Erythroblast (primary cell): ENCODE data around the gene MAOA.

Experiments used
- GATA1 ChIP-seq: IDR thresholded peaks from 2 replicates; pipeline ENCODE4 v1.6.1; 2011; ENCODE audit warnings: low read depth, mild to moderate bottlenecking, control low read depth, low read length, moderate library complexity
- POLR2A ChIP-seq: IDR thresholded peaks from 2 replicates; pipeline ENCODE4 v1.6.1; 2011; ENCODE audit warnings: mild to moderate bottlenecking, low read length

DNA sequence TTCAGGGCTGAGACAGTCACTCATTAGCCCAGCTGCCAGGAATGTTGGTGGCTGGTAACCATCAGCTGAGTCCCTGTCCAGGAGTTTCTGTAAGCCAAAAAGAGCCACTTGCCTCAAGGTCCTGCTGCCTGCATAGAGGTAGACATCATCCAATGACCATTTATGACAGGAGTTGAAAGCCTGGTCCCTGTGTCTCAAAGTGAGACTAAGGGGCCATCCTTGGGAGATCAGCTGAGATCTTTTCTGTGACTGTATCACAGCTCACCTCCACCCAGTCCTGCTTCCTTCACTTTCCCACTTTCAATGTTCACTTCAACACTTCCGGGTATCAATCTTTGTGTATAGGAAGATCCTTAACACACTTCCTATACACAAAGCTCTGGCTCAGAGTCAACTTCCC, 28.4 kb upstream of the MAOA start:
- no peak for TF ChIP-seq POLR2A
- no peak for TF ChIP-seq GATA1
